ENCODE data around the gene PLA2G4F.

The PLA2G4F gene

DNA sequence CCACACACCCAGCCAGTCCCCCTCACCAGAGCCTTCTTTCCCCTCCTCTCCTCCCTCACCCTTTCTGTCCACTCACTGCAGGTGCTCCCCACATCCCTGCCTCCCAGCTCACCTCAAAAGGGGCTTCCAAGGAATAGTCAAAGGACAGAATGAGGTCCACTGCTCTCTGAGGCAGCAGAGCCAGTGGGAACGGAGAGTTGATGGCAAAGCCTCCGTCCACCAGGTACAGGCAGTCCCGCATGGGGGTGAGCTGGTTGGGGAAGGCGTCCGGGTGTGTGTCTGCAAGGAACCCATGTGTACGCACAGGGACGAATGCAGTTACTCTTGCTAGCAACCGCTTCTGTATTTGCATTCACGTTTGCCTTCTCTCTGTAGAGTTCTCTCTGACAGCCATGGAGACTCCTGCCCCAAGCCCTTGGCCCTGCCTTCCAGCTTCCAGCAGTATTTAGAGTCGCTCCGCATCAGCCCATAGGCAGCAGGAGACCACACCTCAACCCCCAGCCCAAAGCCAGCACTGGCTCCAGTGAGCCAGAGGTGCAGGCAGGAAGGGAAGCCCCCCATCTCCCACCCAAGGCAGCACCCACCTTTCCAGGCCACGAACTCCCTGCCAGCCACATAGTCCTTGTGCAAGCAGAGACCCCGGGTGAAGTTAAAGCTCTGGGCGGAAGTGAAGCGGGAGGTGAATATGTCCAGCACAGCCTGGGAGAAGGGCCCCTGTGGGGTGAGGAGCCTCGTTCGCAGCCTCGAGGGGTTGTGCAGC lies 12.4 kb downstream of the PLA2G4F start:
- no peak for DNase-seq (ENCODE audit: low spot score)
- TF ChIP-seq, protein P1, sequence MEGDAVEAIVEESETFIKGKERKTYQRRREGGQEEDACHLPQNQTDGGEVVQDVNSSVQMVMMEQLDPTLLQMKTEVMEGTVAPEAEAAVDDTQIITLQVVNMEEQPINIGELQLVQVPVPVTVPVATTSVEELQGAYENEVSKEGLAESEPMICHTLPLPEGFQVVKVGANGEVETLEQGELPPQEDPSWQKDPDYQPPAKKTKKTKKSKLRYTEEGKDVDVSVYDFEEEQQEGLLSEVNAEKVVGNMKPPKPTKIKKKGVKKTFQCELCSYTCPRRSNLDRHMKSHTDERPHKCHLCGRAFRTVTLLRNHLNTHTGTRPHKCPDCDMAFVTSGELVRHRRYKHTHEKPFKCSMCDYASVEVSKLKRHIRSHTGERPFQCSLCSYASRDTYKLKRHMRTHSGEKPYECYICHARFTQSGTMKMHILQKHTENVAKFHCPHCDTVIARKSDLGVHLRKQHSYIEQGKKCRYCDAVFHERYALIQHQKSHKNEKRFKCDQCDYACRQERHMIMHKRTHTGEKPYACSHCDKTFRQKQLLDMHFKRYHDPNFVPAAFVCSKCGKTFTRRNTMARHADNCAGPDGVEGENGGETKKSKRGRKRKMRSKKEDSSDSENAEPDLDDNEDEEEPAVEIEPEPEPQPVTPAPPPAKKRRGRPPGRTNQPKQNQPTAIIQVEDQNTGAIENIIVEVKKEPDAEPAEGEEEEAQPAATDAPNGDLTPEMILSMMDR (IDR thresholded peaks at IDR 0.05), result no peak
- H3K27ac ChIP-seq, result no peak overlapping the region
- H3K4me3 ChIP-seq, result no peak overlapping the region

DNA sequence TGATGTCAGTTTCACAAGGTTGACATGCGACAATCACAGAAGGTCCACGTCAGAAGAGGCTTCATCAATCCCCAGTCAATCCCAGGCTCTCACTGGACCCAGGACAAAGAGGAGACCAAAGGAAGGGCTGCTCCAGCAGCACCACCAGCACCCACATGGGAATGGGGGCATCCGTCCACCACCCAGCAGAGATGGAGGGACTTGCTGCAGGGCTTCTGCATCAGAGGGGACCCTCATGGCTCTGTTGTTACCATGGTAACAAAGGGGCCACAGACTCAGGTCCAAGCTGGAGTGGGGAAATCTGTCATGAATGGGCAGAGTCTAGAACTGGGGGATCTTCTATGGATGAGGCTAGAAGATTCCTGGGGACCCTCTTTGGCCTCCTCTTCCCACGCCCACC lies 13.1 kb downstream of the PLA2G4F start:
- DNase-seq (ENCODE audit: low spot score), result no peak
- TF ChIP-seq, protein P1 (IDR thresholded peaks at IDR 0.05), result no peak
- Histone ChIP-seq H3K4me3 (no peak overlapping the region), H3K27ac (no peak overlapping the region)

- TF ChIP-seq, protein P1 (IDR thresholded peaks at IDR 0.05), result no peak
- DNase-seq (ENCODE audit: low spot score), result peak; percentile 68
- Histone ChIP-seq H3K4me3 (no peak overlapping the region), H3K27ac (no peak overlapping the region)
Measured at GRCh38 chr15:42141795-42142667, 14.4 kb downstream of the PLA2G4F start.

DNA sequence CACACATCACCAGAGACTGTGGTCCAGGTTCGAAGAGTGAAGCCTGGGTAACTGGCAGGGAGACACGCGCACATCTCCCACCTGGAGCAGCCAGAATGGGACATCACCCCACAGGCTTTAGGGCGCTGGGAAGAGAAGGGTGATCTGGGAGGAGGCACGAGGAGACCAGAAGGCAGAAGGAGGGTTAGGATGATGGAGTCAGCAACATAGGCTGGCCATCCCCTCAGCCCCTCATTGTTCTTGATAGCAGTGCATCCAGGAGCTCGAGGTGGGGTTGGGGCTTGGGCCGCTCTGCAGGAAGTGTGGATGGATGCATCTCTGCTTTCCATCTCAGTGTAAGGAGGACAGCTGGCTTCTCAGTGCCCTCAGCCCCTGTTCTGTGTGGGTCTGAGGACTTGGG lies 15.2 kb downstream of the PLA2G4F start:
- DNase-seq (ENCODE audit: low spot score), result peak; percentile 52
- TF ChIP-seq, protein P1 (IDR thresholded peaks at IDR 0.05), result no peak
- H3K27ac ChIP-seq, result no peak overlapping the region

GRCh38 chr15:42140383-42141070 lies 15.9 kb downstream of the PLA2G4F start:
- TF ChIP-seq, protein P1 (IDR thresholded peaks at IDR 0.05), result no peak
- H3K27ac ChIP-seq, result no peak overlapping the region
- no peak overlapping the region for H3K4me3 ChIP-seq
- peak; percentile 54 for DNase-seq (ENCODE audit: low spot score)

More for the DNA sequence above, 15.2 kb downstream of the PLA2G4F start:
- no peak overlapping the region for H3K4me3 ChIP-seq

- TF ChIP-seq, protein P1 (IDR thresholded peaks at IDR 0.05), result no peak
- H3K27ac ChIP-seq, result no peak overlapping the region
- H3K4me3 ChIP-seq, result no peak overlapping the region
- DNase-seq (ENCODE audit: low spot score), result peak; percentile 54
Measured at GRCh38 chr15:42139596-42139995, 16.8 kb downstream of the PLA2G4F start.
